ENCODE measurements around the gene APBA1. TPM values are rescaled to one million over a fixed set of nuclear protein-coding genes. Genes with fewer than 3 reads are reported as not detected.

The APBA1 gene
- total and polyA plus RNA-seq, 2 donors (not counting 1 experiment from before 2014, with no cell fraction given) = 0.01 to 0.05 TPM

GRCh38 chr9:69555802-69556201, 116.4 kb downstream of the APBA1 start:
- Histone ChIP-seq H3K4me1 (ENCODE audit: control insufficient read depth in 2 of 2, insufficient read depth in 2 of 2, low read length in 2 of 2) (no peaks in the 10 kb centered on the region), H3K4me3 (ENCODE audit: control extremely low read depth in 1 of 5, extremely low read depth in 1 of 5, insufficient read depth in 1 of 5, low read depth in 2 of 5, low read length in 4 of 5) (no peak overlapping the region), H3K9me3 (ENCODE audit: control extremely low read depth in 1 of 3, control insufficient read depth in 2 of 3, insufficient read depth in 1 of 3, low read length in 2 of 3) (no peaks in the 10 kb centered on the region), H3K27ac (ENCODE audit: low read length in 2 of 2) (no peak overlapping the region), H3K79me2 (ENCODE audit: control insufficient read depth, insufficient read depth, low read length) (no peaks in the 10 kb centered on the region), H4K20me1 (ENCODE audit: control insufficient read depth, insufficient read depth, low read length, poor library complexity, severe bottlenecking) (no peaks in the 10 kb centered on the region), H3K9ac (ENCODE audit: low read length) (no peak overlapping the region), H3K27me3 (replicated peaks in 1 of 4; ENCODE audit: control extremely low read depth in 1 of 4, control insufficient read depth in 3 of 4, insufficient read depth in 4 of 4, low read length in 3 of 4) (peaks cover 0 to 3% (median 0%) of the 10 kb centered on the region in 4 experiments), H2AFZ (ENCODE audit: insufficient read depth, low read depth, low read length, poor library complexity, severe bottlenecking) (no peak overlapping the region), H3K4me2 (replicated peaks; ENCODE audit: low read depth, low read length, poor library complexity, severe bottlenecking) (no peak overlapping the region), H3K36me3 (replicated peaks in 1 of 2; ENCODE audit: control extremely low read depth in 1 of 2, control insufficient read depth in 1 of 2, extremely low read depth in 1 of 2, insufficient read depth in 2 of 2, low read length in 1 of 2) (no peaks in the 10 kb centered on the region)
- POLR2A ChIA-PET = no interaction called here
- Mint-ChIP-seq H3K4me3 (no peak overlapping the region), H3K27me3 (peaks cover 16% of the 10 kb centered on the region), H3K4me1 (no peaks in the 10 kb centered on the region), H3K9me3 (ENCODE audit: insufficient read depth) (no peaks in the 10 kb centered on the region), H3K27ac (no peak overlapping the region)
- intact Hi-C loops (cut with micrococcal nuclease) = no loop called here
- TF ChIP-seq, protein P1, sequence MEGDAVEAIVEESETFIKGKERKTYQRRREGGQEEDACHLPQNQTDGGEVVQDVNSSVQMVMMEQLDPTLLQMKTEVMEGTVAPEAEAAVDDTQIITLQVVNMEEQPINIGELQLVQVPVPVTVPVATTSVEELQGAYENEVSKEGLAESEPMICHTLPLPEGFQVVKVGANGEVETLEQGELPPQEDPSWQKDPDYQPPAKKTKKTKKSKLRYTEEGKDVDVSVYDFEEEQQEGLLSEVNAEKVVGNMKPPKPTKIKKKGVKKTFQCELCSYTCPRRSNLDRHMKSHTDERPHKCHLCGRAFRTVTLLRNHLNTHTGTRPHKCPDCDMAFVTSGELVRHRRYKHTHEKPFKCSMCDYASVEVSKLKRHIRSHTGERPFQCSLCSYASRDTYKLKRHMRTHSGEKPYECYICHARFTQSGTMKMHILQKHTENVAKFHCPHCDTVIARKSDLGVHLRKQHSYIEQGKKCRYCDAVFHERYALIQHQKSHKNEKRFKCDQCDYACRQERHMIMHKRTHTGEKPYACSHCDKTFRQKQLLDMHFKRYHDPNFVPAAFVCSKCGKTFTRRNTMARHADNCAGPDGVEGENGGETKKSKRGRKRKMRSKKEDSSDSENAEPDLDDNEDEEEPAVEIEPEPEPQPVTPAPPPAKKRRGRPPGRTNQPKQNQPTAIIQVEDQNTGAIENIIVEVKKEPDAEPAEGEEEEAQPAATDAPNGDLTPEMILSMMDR (IDR thresholded peaks at IDR 0.05) = no peak
- TF ChIP-seq EZH2 (IDR thresholded peaks at IDR 0.05; ENCODE audit: borderline replicate concordance, insufficient read depth, low read depth, low read length, poor library complexity, severe bottlenecking) = no peak
- CTCF ChIA-PET = no interaction called here
- ATAC-seq (ENCODE audit: low read depth) (no peak), DNase-seq (no peak)

DNA sequence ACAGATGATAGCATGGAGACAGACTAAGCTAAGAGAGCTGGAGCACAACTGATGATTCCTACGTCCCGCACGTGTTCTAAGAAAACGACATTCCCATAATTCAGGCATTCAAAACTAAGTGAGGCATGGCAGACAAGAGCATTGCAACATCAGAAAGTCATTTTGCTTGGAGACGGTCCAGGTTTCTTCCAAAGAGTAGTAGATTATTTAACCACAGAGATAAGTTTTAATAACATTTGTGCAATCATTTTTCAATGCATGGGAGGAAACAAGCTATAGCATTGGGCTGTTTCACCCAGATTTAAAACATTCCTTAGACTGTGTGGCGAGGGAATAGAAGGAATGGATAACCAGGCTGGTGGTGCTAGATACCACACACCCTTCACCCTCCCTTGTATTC, 117.2 kb downstream of the APBA1 start:
- Histone ChIP-seq H3K36me3 (replicated peaks in 1 of 2; ENCODE audit: control extremely low read depth in 1 of 2, control insufficient read depth in 1 of 2, extremely low read depth in 1 of 2, insufficient read depth in 2 of 2, low read length in 1 of 2) (no peaks in the 10 kb centered on the region), H3K9ac (ENCODE audit: low read length) (no peak overlapping the region), H3K27ac (ENCODE audit: low read length in 2 of 2) (no peak overlapping the region), H2AFZ (ENCODE audit: insufficient read depth, low read depth, low read length, poor library complexity, severe bottlenecking) (no peak overlapping the region), H3K4me2 (replicated peaks; ENCODE audit: low read depth, low read length, poor library complexity, severe bottlenecking) (no peak overlapping the region), H3K79me2 (ENCODE audit: control insufficient read depth, insufficient read depth, low read length) (no peaks in the 10 kb centered on the region), H3K4me1 (ENCODE audit: control insufficient read depth in 2 of 2, insufficient read depth in 2 of 2, low read length in 2 of 2) (no peaks in the 10 kb centered on the region), H3K9me3 (ENCODE audit: control extremely low read depth in 1 of 3, control insufficient read depth in 2 of 3, insufficient read depth in 1 of 3, low read length in 2 of 3) (no peaks in the 10 kb centered on the region), H4K20me1 (ENCODE audit: control insufficient read depth, insufficient read depth, low read length, poor library complexity, severe bottlenecking) (no peaks in the 10 kb centered on the region), H3K27me3 (replicated peaks in 1 of 4; ENCODE audit: control extremely low read depth in 1 of 4, control insufficient read depth in 3 of 4, insufficient read depth in 4 of 4, low read length in 3 of 4) (peaks cover 0 to 4% (median 0%) of the 10 kb centered on the region in 4 experiments), H3K4me3 (ENCODE audit: control extremely low read depth in 1 of 5, extremely low read depth in 1 of 5, insufficient read depth in 1 of 5, low read depth in 2 of 5, low read length in 4 of 5) (no peak overlapping the region)
- Mint-ChIP-seq H3K27me3 (peaks cover 20% of the 10 kb centered on the region), H3K9me3 (ENCODE audit: insufficient read depth) (no peaks in the 10 kb centered on the region), H3K27ac (no peak overlapping the region), H3K4me3 (no peak overlapping the region), H3K4me1 (no peaks in the 10 kb centered on the region)
- WGBS (ENCODE audit: insufficient coverage) = no CpG with 5 or more reads among the region's 6 CpGs
- ChIA-PET CTCF (no interaction called here), POLR2A (no interaction called here)
- DNase-seq = no peak
- intact Hi-C loops (cut with micrococcal nuclease) = no loop called here
- TF ChIP-seq EZH2 (IDR thresholded peaks at IDR 0.05; ENCODE audit: borderline replicate concordance, insufficient read depth, low read depth, low read length, poor library complexity, severe bottlenecking) = no peak
- TF ChIP-seq, protein P1 (IDR thresholded peaks at IDR 0.05) = no peak
- no peak for ATAC-seq (ENCODE audit: low read depth)

All from B cell (primary cell).